ENCODE data around the gene NFATC1. TPM values are rescaled to one million over a fixed set of nuclear protein-coding genes. Genes with fewer than 3 reads are reported as not detected.

Gene NFATC1
- total RNA-seq, 1 donor from 2014 or later: 16.6 TPM

GRCh38 chr18:79458917-79459803, 63.4 kb downstream of the NFATC1 start:
- DNase-seq: no peak
- Histone ChIP-seq H3K4me3 (no peak overlapping the region), H3K27me3 (no peaks in the 10 kb centered on the region), H3K9me3 (no peaks in the 10 kb centered on the region), H3K4me1 (peaks cover 11% of the 10 kb centered on the region), H3K36me3 (peaks cover 7% of the 10 kb centered on the region), H3K27ac (peak overlapping the region; percentile 74)
- ATAC-seq: peak; percentile 4
- no peak for TF ChIP-seq CTCF (IDR thresholded peaks at IDR 0.05)
- intact Hi-C loops (cut with DNase I): no loop called here

- DNase-seq (no peak), ATAC-seq (no peak)
- Histone ChIP-seq H3K27ac (no peak overlapping the region), H3K9me3 (no peaks in the 10 kb centered on the region), H3K4me3 (no peak overlapping the region), H3K36me3 (peaks cover 7% of the 10 kb centered on the region), H3K27me3 (no peaks in the 10 kb centered on the region), H3K4me1 (peaks cover 8% of the 10 kb centered on the region)
- no peak for TF ChIP-seq CTCF (IDR thresholded peaks at IDR 0.05)
- intact Hi-C loops (cut with DNase I): no loop called here
Observed at GRCh38 chr18:79459946-79460480, 64.3 kb downstream of the NFATC1 start.

DNA sequence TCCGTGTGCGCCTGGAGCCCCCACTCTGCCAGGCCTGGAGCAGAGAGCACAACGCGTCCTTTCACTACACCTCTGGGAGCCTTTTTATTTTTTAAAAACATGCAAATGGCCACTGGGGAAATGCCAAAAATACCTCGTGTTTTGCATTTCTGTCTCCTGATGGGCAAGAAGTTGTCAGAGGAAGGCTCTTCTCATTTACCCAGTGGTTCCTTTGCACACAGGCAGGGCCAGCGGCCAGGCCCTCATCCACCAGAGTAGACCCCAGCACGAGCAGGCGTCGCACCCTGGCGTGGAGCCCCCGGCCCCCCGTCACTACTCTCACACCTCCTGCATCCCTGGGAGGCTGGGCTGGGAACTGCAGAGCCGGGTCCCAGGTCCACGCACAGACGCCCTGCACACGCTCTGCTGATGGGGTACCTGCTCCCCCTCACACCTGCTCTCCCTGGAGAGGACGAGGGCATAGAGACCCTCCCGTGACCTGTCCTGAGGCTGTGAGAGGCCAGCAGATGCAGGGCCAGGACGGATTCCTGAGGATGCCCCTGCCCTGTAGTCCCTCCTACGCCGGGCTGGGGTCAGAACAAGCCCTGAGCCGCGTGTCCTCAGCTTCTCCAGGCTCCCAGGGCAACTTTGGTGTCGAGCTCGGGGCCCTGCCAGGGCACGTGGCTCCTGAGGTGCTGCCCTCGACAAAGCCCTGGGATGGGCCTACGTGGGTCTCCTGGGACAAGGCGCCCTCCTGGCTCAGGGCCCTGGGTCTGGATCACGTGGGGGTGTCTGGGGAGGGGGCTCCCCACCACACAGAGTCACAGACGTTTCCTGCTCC, 65.0 kb downstream of the NFATC1 start:
- no peak overlapping the region for H3K27ac ChIP-seq
- no peak for ATAC-seq
- intact Hi-C loops (cut with DNase I): no loop called here

DNA sequence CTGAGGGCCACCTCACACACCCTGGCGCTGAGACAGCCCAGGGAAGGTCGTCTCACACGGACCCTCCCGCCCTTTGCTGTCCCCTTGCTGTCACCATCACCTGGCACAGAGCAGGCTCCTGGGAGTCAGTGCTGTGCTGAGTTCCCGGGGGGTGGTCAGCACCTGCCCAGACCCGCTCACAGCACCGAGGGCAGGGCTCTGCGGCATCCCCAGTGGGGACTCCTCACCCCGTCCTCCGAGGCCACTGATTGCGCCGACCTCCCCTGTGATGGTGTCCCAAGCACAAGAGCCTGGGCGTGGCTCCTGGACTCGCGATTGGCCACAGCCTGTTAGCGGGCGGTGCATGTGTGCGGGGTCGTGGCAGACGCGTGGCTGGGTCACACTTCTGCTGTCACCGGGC, 65.9 kb downstream of the NFATC1 start:
- Histone ChIP-seq H3K27ac (no peak overlapping the region), H3K36me3 (peaks cover 7% of the 10 kb centered on the region), H3K4me3 (no peak overlapping the region), H3K9me3 (no peaks in the 10 kb centered on the region), H3K4me1 (peaks cover 8% of the 10 kb centered on the region), H3K27me3 (no peaks in the 10 kb centered on the region)
- no peak for TF ChIP-seq CTCF (IDR thresholded peaks at IDR 0.05)
- ATAC-seq: no peak
- intact Hi-C loops (cut with DNase I): no loop called here
- DNase-seq: no peak

More for the DNA sequence above, 65.0 kb downstream of the NFATC1 start:
- Histone ChIP-seq H3K9me3 (no peaks in the 10 kb centered on the region), H3K4me1 (peaks cover 8% of the 10 kb centered on the region), H3K4me3 (no peak overlapping the region), H3K27me3 (no peaks in the 10 kb centered on the region), H3K36me3 (peaks cover 7% of the 10 kb centered on the region)
- TF ChIP-seq CTCF (IDR thresholded peaks at IDR 0.05): no peak
- DNase-seq: no peak

GRCh38 chr18:79463424-79463960, 67.8 kb downstream of the NFATC1 start:
- H3K4me3 ChIP-seq: no peak overlapping the region
- intact Hi-C loops (cut with DNase I): no loop called here
- no peak for TF ChIP-seq CTCF (IDR thresholded peaks at IDR 0.05)
- no peaks in the 10 kb centered on the region for H3K27me3 ChIP-seq
- H3K36me3 ChIP-seq: peaks cover 7% of the 10 kb centered on the region
- no peak overlapping the region for H3K27ac ChIP-seq
- no peaks in the 10 kb centered on the region for H3K9me3 ChIP-seq
- DNase-seq (no peak), ATAC-seq (no peak)
- H3K4me1 ChIP-seq: peaks cover 8% of the 10 kb centered on the region
